LHCN-M2 (cell line): ENCODE data around the gene IL36G. TPM values are rescaled to one million over a fixed set of nuclear protein-coding genes. Genes with fewer than 3 reads are reported as not detected.
"Not testable (repeated sequence)": the region's sequence is repeated elsewhere in the genome, so short reads cannot be mapped to it uniquely, and the experiment has no call there.

Experiments used
- DNase-seq: peaks from one replicate; pipeline ENCODE4 v3.0.0-alpha.2; 2012; ENCODE audit warnings: low read depth
- polyA plus RNA-seq: library from polyadenylated mRNA; unstranded; fragments of >200 nt; gene quantifications from one replicate; pipeline ENCODE4 v1.2.1, GENCODE V29; 2012; ENCODE audit warnings: missing spikeins
- total RNA-seq: library from RNA; depleted of rRNA; stranded (reverse); fragments of >200 nt; gene quantifications from 2 replicates; pipeline ENCODE4 v1.2.3, GENCODE V29; 2014; rRNA removed

Gene IL36G
- not detected in 2 replicates for total RNA-seq
- not detected for polyA plus RNA-seq

- DNase-seq: no peak
Observed at GRCh38 chr2:112977559-112978056, at the start of gene IL36G. Gene IL36G (plus strand): TSS chr2:112978006. CDS start chr2:112978639, 633 bp downstream.

GRCh38 chr2:112933261-112933660, 44.5 kb upstream of the IL36G start:
- DNase-seq: no peak

GRCh38 chr2:112934117-112934516, 43.7 kb upstream of the IL36G start:
- not testable (repeated sequence) for DNase-seq

GRCh38 chr2:112936927-112937232, 40.9 kb upstream of the IL36G start:
- no peak for DNase-seq

GRCh38 chr2:112938904-112939303, 38.9 kb upstream of the IL36G start:
- peak; percentile 58 for DNase-seq

GRCh38 chr2:112939425-112939824, 38.4 kb upstream of the IL36G start:
- DNase-seq: no peak

GRCh38 chr2:112940859-112941625, 36.8 kb upstream of the IL36G start:
- no peak for DNase-seq

GRCh38 chr2:112941753-112942653, 35.8 kb upstream of the IL36G start:
- DNase-seq: peak; percentile 63

GRCh38 chr2:112942654-112943002, 35.2 kb upstream of the IL36G start:
- DNase-seq: no peak

- DNase-seq: no peak
Observed at GRCh38 chr2:112944971-112945370, 32.8 kb upstream of the IL36G start.

GRCh38 chr2:112946086-112946485, 31.7 kb upstream of the IL36G start:
- peak; percentile 11 for DNase-seq

- DNase-seq: no peak
Observed at GRCh38 chr2:112947374-112947773, 30.4 kb upstream of the IL36G start.

GRCh38 chr2:112949456-112949855, 28.4 kb upstream of the IL36G start:
- no peak for DNase-seq

- DNase-seq: no peak
Observed at GRCh38 chr2:112954364-112954763, 23.4 kb upstream of the IL36G start.

GRCh38 chr2:112957511-112957910, 20.3 kb upstream of the IL36G start:
- no peak for DNase-seq

- peak; percentile 60 for DNase-seq
Observed at GRCh38 chr2:112958428-112959108, 19.2 kb upstream of the IL36G start.

- DNase-seq: no peak
Observed at GRCh38 chr2:112959109-112959812, 18.5 kb upstream of the IL36G start.

- no peak for DNase-seq
Observed at GRCh38 chr2:112960230-112960825, 17.5 kb upstream of the IL36G start.

- DNase-seq: no peak
Observed at GRCh38 chr2:112962308-112963175, 15.3 kb upstream of the IL36G start.

GRCh38 chr2:112967023-112967422, 10.8 kb upstream of the IL36G start:
- no peak for DNase-seq
